Measurements from ENCODE around the gene PCNP. TPM values are rescaled to one million over a fixed set of nuclear protein-coding genes. Genes with fewer than 3 reads are reported as not detected.

The PCNP gene
- total and polyA plus RNA-seq, 7 donors, result 77.8 to 133 (median 105) TPM

DNA sequence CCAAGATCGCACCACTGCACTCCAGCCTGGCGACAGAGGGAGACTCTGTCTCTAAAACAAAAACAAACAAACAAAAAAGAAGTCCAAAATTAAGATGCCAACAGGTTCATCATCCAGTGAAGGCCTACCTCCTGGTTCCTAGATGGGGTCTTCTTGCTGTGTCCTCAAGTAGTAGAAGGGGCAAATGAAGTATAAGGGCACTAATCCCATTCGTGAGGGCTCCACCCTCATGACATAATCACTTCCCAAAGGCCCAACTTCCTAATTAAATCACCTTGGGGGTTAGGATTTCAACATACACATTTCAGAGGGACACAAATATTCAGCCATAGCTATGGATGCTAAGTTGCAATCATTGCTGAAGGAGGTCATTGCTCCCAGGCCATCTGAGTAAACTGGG is 45.8 kb downstream of the PCNP start:
- intact Hi-C loops (cut with DNase I), result no loop called here
- TF ChIP-seq, protein P1, sequence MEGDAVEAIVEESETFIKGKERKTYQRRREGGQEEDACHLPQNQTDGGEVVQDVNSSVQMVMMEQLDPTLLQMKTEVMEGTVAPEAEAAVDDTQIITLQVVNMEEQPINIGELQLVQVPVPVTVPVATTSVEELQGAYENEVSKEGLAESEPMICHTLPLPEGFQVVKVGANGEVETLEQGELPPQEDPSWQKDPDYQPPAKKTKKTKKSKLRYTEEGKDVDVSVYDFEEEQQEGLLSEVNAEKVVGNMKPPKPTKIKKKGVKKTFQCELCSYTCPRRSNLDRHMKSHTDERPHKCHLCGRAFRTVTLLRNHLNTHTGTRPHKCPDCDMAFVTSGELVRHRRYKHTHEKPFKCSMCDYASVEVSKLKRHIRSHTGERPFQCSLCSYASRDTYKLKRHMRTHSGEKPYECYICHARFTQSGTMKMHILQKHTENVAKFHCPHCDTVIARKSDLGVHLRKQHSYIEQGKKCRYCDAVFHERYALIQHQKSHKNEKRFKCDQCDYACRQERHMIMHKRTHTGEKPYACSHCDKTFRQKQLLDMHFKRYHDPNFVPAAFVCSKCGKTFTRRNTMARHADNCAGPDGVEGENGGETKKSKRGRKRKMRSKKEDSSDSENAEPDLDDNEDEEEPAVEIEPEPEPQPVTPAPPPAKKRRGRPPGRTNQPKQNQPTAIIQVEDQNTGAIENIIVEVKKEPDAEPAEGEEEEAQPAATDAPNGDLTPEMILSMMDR (IDR thresholded peaks at IDR 0.05), result no peak
- Histone ChIP-seq H3K36me3 (ENCODE audit: insufficient read depth in 1 of 2, low read depth in 1 of 2) (no peaks in the 10 kb centered on the region), H3K27me3 (ENCODE audit: insufficient read depth in 3 of 3, low read length in 2 of 3) (no peaks in the 10 kb centered on the region), H3K9me3 (no peaks in the 10 kb centered on the region), H3K4me1 (no peaks in the 10 kb centered on the region), H3K27ac (no peak overlapping the region), H3K4me3 (no peak overlapping the region)
- ATAC-seq (no peak), DNase-seq (no peak)
- WGBS, 3 donors, result 85 to 95% (median 89%) methylated on average over 3 of the region's 3 CpGs

DNA sequence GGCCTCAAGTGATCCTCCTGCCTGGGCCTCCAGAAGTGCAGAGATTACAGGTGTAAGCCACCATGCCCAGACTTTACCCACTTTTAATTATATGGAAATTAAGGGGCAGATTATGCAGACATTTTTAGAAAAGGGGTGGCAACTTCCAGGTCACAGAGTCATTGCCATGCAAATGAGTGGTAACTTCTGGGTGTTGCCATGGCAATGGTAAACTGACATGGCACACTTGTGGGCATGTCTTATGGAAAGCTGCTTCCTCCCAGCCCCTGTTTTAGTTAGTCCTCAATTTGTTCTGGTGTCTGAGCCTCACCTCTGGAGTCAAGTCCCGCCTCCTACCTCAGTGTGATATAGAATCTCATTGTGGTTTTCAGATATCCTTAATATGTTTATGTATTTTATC is 49.7 kb downstream of the PCNP start:
- intact Hi-C loops (cut with DNase I), result no loop called here
- H3K27me3 ChIP-seq (ENCODE audit: insufficient read depth in 3 of 3, low read length in 2 of 3), result no peaks in the 10 kb centered on the region
- TF ChIP-seq, protein P1 (IDR thresholded peaks at IDR 0.05), result no peak

DNA sequence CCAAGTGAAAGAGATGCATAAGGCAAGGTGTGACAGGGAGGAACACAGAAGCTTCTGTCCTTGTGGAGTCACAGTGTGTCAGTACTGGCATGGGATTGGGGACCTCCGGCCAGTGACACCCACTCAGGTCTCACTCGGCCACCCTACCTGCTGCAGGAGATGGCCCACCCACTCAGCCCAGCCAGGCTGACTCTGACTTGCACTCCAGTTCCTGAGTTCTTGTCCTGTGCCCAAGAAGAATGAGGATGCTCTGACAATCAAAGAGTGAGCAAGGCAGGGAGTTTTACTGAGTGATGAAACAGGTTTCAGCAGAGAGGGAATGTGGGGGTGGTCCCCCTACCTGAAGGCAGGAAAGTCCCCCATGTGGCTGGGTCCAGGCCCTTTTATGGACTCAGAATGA is 50.9 kb downstream of the PCNP start:
- Histone ChIP-seq H3K27me3 (ENCODE audit: insufficient read depth in 3 of 3, low read length in 2 of 3) (no peaks in the 10 kb centered on the region), H3K9me3 (no peaks in the 10 kb centered on the region), H3K36me3 (ENCODE audit: insufficient read depth in 1 of 2, low read depth in 1 of 2) (no peaks in the 10 kb centered on the region), H3K4me3 (no peak overlapping the region), H3K27ac (no peak overlapping the region), H3K4me1 (no peaks in the 10 kb centered on the region)
- intact Hi-C loops (cut with DNase I), result no loop called here
- DNase-seq (no peak), ATAC-seq (no peak)
- TF ChIP-seq, protein P1 (IDR thresholded peaks at IDR 0.05), result no peak
- 83 to 88% (median 85%) methylated on average over 2 of the region's 2 CpGs for WGBS, 3 donors

More for the DNA sequence above, 49.7 kb downstream of the PCNP start:
- no peak for DNase-seq
- WGBS, 3 donors, result 92 to 97% (median 95%) methylated on average over 1 of the region's 1 CpG
- Histone ChIP-seq H3K4me1 (no peaks in the 10 kb centered on the region), H3K36me3 (ENCODE audit: insufficient read depth in 1 of 2, low read depth in 1 of 2) (no peaks in the 10 kb centered on the region), H3K4me3 (no peak overlapping the region), H3K9me3 (no peaks in the 10 kb centered on the region), H3K27ac (no peak overlapping the region)
- no peak for ATAC-seq

DNA sequence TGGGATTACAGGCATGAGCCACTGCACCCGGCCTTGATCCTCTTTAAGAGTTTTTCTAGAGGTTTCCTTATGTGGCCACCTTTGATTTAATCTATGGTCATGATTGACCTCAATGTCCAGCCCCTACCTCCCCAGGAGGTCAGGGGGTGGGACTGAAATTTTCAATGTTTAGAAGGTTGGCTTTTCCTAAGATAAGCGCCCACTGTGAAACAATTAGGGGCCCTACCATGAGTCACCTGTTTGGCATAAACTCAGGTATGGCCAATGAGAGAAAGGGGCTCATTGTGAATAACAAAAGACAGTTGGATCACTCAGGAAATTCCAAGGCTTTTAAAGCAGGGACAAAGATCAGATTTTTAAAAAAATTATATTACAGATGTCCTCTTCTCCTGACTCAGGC is 51.9 kb downstream of the PCNP start:
- no peak for DNase-seq
- intact Hi-C loops (cut with DNase I), result loop anchor here in 1 of 2 donors (2.0 kb wide), 1 partner anchor 41 kb away; no protein-coding TSS in a partner anchor
- TF ChIP-seq, protein P1 (IDR thresholded peaks at IDR 0.05), result no peak
- Histone ChIP-seq H3K27ac (no peak overlapping the region), H3K27me3 (ENCODE audit: insufficient read depth in 3 of 3, low read length in 2 of 3) (no peaks in the 10 kb centered on the region), H3K4me1 (no peaks in the 10 kb centered on the region), H3K36me3 (ENCODE audit: insufficient read depth in 1 of 2, low read depth in 1 of 2) (no peaks in the 10 kb centered on the region), H3K9me3 (no peaks in the 10 kb centered on the region), H3K4me3 (no peak overlapping the region)
- no peak for ATAC-seq
- 88 to 94% (median 89%) methylated on average over 2 of the region's 2 CpGs for WGBS, 3 donors

DNA sequence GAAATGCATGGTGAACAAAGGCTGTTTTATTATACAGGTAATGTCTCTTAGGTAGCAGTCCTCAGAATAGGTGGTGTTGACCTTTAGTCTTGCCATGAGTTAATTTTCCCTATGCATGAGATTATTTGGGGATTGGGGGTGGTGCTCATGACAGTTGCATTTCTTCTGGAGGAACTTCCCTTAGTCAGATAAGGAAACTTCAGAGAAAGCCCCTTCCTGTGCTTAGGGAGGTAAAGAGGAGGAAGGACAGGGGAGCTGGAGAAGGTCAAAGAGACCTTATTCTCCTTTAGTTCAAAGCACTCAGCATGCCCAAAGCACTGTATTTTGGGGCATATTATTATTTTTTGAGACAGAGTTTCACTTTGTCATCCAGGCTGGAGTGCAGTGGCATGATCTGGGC is 55.2 kb downstream of the PCNP start:
- H3K27me3 ChIP-seq (ENCODE audit: insufficient read depth in 3 of 3, low read length in 2 of 3), result no peaks in the 10 kb centered on the region
- no peaks in the 10 kb centered on the region for H3K9me3 ChIP-seq
- ATAC-seq (no peak), DNase-seq (no peak)
- intact Hi-C loops (cut with DNase I), result no loop called here
- no peaks in the 10 kb centered on the region for H3K36me3 ChIP-seq (ENCODE audit: insufficient read depth in 1 of 2, low read depth in 1 of 2)
- H3K4me3 ChIP-seq, result no peak overlapping the region
- TF ChIP-seq, protein P1 (IDR thresholded peaks at IDR 0.05), result no peak
- H3K4me1 ChIP-seq, result no peaks in the 10 kb centered on the region
- no peak overlapping the region for H3K27ac ChIP-seq

All from psoas muscle (tissue), 8 donors.